GM18951 (cell line): ENCODE results near the gene KLHL7.

Source experiments
- POLR2A ChIP-seq: IDR thresholded peaks from 4 replicates; pipeline ENCODE4 v1.6.1; 2011; ENCODE audit warnings: mild to moderate bottlenecking; ENCODE audit not compliant: insufficient read length, insufficient read depth; ENCODE audit errors: extremely low read depth
- in situ Hi-C: fragments of 300-500 bp; cut with MboI; formaldehyde crosslinking; loops from one replicate; pipeline ENCODE4 v1.12.0; 2022; ENCODE audit warnings: low sequenced_read_pairs, mixed read lengths, inconsistent platforms; ENCODE audit not compliant: unreplicated experiment

The KLHL7 gene

GRCh38 chr7:23205909-23206767 is 100.6 kb downstream of the KLHL7 start:
- no peak for TF ChIP-seq POLR2A
- in situ Hi-C loops = no loop called here

GRCh38 chr7:23207021-23207420 is 101.4 kb downstream of the KLHL7 start:
- in situ Hi-C loops = no loop called here
- TF ChIP-seq POLR2A = no peak

- in situ Hi-C loops = no loop called here
- no peak for TF ChIP-seq POLR2A
Observed at GRCh38 chr7:23207884-23208283, 102.3 kb downstream of the KLHL7 start.

GRCh38 chr7:23208316-23208715 is 102.7 kb downstream of the KLHL7 start:
- no peak for TF ChIP-seq POLR2A
- in situ Hi-C loops = no loop called here

GRCh38 chr7:23210506-23210905 is 104.9 kb downstream of the KLHL7 start:
- in situ Hi-C loops = no loop called here
- TF ChIP-seq POLR2A = no peak

GRCh38 chr7:23211589-23211988 is 106.0 kb downstream of the KLHL7 start:
- in situ Hi-C loops = no loop called here
- TF ChIP-seq POLR2A = no peak

- no peak for TF ChIP-seq POLR2A
- in situ Hi-C loops = no loop called here
Observed at GRCh38 chr7:23212395-23212794, 106.8 kb downstream of the KLHL7 start.

- in situ Hi-C loops = no loop called here
Observed at GRCh38 chr7:23212841-23213240, 107.3 kb downstream of the KLHL7 start.

GRCh38 chr7:23213755-23214154 is 108.2 kb downstream of the KLHL7 start:
- in situ Hi-C loops = no loop called here
- TF ChIP-seq POLR2A = no peak

More at GRCh38 chr7:23212841-23213240, 107.3 kb downstream of the KLHL7 start:
- TF ChIP-seq POLR2A = no peak

GRCh38 chr7:23214423-23214822 is 108.8 kb downstream of the KLHL7 start:
- TF ChIP-seq POLR2A = no peak
- in situ Hi-C loops = no loop called here

- in situ Hi-C loops = no loop called here
- no peak for TF ChIP-seq POLR2A
Observed at GRCh38 chr7:23214938-23215337, 109.4 kb downstream of the KLHL7 start.

GRCh38 chr7:23216021-23216420 is 110.4 kb downstream of the KLHL7 start:
- TF ChIP-seq POLR2A = no peak
- in situ Hi-C loops = no loop called here

GRCh38 chr7:23218196-23218595 is 112.6 kb downstream of the KLHL7 start:
- TF ChIP-seq POLR2A = no peak
- in situ Hi-C loops = no loop called here

GRCh38 chr7:23220690-23221305 is 115.2 kb downstream of the KLHL7 start:
- TF ChIP-seq POLR2A = no peak
- in situ Hi-C loops = no loop called here
